ENCODE data around the gene NKAP.
"Not testable (repeated sequence)": the region's sequence is repeated elsewhere in the genome, so short reads cannot be mapped to it uniquely, and the experiment has no call there.

The NKAP gene

DNA sequence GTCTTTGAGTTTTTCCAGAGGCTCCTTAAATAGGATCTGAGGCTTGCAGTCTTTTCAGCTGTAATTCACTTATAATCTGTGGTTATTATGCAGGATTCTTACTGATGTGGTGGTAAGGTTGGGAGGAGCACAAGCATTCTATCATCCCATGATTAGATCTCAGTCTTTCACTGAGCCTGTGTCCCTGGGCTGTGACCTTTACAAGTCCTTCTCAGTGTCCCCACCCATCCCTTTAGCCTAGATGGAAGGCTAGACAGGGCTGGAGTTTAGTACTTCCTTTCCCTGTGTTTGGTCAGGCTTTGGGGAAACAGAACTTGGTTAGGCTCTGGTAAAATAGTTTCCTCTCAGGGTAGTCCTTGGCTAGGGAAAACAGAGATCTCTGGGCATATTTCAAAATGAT lies 17.1 kb upstream of the NKAP start:
- DNase-seq (ENCODE audit: insufficient read length, low spot score) (no peak), FAIRE-seq (no peak)
- TF ChIP-seq POLR2A (IDR thresholded peaks at IDR 0.05; ENCODE audit: low read depth, low read length) = no peak

DNA sequence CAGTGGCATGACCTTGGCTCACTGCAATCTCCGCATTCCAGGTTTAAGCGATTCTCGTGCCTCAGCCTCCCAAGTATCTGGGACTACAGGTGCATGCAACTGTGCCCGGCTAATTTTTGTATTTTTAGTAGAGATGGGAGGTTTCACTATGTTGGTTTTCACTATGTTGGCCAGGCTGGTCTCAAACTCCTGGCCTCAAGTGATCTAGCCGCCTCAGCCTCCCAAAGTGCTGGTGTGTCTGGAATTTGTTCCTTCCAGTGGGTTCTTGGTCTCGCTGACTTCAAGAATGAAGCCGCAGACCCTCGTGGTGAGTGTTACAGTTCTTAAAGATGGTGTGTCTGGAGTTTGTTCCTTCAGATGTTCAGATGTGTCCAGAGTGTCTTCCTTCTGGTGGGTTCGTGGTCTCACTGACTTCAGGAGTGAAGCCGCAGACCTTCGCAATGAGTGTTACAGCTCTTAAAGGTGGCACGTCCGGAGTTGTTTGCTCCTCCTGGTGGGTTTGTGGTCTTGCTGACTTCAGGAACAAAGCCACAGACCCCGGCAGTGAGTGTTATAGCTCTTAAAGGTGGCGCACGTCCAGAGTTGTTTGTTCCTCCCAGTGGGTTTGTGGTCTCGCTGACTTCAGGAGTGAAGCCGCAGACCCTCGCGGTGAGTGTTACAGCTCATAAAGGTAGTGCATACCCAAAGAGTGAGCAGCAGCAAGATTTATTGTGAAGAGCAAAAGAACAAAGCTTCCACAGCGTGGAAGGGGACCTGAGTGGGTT lies 12.4 kb upstream of the NKAP start:
- not testable (repeated sequence) for DNase-seq (ENCODE audit: insufficient read length, low spot score); FAIRE-seq

DNA sequence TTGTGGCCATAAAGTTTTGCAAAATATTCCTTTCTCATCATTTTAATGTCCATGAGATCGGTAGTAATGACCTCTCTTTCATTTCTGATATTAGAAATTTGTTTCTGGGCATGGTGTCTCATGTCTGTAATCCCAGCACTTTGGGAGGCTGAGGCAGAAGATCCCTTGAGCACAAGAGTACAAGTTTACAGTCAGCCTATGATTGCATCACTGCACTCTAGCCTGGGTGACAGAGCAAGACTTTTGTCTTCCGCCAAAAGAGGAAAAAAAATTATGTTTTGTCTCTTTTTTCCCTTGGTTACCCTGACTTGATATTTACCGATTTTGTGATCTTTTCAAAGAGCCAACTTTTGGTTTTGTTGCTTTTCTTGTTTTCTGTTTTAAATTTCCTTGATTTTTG lies 10.8 kb upstream of the NKAP start:
- DNase-seq (ENCODE audit: insufficient read length, low spot score) = no peak

DNA sequence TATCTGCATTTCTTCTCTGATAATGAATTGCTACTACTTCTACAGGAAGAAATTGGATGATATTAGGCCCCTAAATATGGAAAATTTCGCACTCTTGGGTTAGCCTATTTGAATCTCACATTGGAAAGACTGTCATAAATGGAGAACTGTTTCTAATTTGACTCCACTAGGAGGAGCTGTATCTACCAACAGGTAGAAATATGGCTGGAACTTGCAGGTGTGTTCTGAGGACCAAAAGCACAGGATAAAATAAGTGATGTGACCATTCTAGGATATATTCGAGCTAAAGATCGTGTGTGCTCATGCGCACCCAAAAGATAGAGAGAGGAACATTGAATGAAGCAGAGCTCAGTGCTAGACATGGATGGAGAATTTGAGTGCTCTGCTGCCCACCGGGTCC lies 4.8 kb upstream of the NKAP start:
- no peak for TF ChIP-seq POLR2A (IDR thresholded peaks at IDR 0.05; ENCODE audit: low read depth, low read length)
- no peak for FAIRE-seq
- no peak for DNase-seq (ENCODE audit: insufficient read length, low spot score)

More for the DNA sequence above, 10.8 kb upstream of the NKAP start:
- FAIRE-seq = no peak
- no peak for TF ChIP-seq POLR2A (IDR thresholded peaks at IDR 0.05; ENCODE audit: low read depth, low read length)

DNA sequence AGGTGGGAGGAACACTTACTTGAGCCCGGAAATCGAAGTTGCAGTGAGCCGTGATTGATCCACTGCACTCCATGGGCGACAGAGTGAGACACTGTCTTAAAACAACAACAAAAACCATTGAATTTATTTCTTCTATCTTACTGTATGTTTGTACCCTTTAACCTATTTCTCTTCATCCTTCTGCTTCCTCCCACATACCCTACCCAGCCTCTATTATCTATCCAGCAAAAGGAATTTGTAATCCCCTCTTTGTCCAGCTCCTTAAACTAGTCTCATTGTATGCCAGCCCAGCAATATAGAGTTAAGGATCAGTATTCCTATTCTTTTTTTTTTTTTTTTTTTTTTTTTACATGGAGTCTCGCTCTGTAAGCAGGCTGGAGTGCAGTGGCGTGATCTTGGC lies 1.9 kb upstream of the NKAP start:
- TF ChIP-seq POLR2A (IDR thresholded peaks at IDR 0.05; ENCODE audit: low read depth, low read length) = no peak
- no peak for DNase-seq (ENCODE audit: insufficient read length, low spot score)
- no peak for FAIRE-seq

DNA sequence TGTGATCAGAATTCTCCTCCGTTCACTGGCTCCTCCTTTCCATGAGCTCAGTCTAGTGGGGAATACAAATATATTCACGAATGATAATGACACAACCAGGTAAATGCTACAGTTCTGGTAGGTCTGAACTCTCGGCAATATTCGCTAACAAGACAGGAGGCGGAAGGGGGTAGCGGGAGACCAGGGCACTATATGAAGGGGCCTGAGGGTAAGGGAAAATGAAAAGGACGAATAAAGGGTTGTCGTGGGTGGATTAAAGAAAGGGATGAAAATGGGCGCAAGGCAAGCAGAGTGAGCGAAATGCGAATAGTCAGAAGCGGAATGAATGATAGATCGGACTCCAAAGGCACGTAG lies 743 bp downstream of the NKAP start:
- peak; percentile 6 for DNase-seq (ENCODE audit: insufficient read length, low spot score)
- no peak for FAIRE-seq
- TF ChIP-seq POLR2A (IDR thresholded peaks at IDR 0.05; ENCODE audit: low read depth, low read length) = no peak

DNA sequence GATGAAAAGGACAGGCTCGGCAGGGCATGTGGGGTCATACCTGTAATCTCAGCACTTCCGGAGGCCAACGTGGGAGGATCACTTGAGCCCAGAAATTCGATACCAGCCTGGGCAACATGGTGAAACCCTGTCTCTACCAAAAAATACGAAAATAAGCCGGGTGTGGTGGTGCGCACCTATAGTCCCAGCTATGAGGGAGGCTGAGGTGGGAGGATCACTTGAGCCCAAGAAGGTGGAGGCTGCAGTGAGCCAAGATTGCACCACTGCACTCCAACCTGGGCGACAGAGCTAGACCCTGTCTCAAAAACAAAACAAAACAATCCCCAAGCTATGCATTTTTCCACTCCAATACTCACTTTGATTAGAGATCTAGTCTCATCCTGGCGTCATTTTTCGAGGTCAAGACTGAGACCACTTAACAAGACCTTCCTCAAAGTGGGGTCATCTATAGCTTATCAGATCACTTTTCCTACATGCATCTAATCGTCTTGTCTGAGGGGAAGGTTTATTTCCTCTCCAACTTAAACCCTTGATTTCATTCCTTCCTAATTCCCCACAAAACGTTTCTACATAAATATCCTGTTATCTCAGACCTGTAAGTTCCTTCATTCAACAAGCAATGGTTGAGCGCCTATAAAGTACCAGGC lies 1.3 kb downstream of the NKAP start:
- no peak for DNase-seq (ENCODE audit: insufficient read length, low spot score)
- no peak for TF ChIP-seq POLR2A (IDR thresholded peaks at IDR 0.05; ENCODE audit: low read depth, low read length)
- no peak for FAIRE-seq

DNA sequence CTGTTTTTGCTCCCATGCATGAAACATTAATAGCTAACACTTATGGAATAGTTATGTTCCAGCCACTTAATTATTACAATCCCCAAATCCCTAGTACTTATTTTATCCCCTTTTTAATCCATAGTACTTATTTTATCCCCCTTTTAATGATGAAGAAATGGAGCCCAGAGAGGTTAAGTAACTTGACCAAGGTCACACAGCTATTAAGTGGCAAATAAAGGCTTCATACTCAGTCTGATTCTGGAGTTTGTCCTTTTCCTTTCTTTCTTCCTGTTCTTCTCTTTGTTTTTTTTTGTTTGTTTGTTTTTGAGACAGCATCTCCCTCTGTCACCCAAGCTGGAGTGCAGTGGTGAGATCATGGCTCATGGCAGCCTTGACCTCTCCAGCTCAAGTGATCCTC lies 2.2 kb downstream of the NKAP start:
- no peak for FAIRE-seq
- TF ChIP-seq POLR2A (IDR thresholded peaks at IDR 0.05; ENCODE audit: low read depth, low read length) = no peak
- no peak for DNase-seq (ENCODE audit: insufficient read length, low spot score)

DNA sequence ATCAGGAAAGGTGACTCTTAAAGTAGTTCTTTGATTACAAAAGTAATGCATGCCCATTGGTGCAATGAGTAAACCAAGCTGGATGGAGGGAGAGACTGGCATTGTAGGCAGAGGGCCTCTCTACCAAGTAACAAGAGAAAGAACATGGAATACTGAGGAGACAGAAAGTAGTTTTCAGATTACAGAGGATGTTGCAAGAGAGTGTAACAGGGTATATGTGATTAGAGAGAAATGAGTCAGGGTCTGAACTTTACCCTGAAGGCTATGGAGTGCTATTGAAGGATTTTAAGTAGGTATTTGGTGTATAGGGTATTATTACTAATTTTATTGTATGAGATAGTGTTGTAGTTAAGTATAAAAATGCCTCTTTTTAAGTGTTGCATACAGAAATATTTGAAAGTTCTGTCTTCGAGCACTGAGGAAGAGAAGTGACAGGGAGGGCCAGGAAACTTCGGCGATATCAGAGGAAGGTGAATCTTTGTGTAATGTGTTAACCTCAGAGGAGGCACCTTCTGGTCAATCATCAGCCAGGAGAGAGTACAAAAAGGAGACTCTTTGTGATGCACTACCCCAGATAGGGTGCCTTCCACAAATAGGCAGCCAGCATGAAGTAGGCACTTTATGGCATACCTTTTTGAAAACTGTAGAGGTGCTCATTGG lies 8.2 kb downstream of the NKAP start:
- DNase-seq (ENCODE audit: insufficient read length, low spot score) (no peak), FAIRE-seq (no peak)
- TF ChIP-seq POLR2A (IDR thresholded peaks at IDR 0.05; ENCODE audit: low read depth, low read length) = no peak

DNA sequence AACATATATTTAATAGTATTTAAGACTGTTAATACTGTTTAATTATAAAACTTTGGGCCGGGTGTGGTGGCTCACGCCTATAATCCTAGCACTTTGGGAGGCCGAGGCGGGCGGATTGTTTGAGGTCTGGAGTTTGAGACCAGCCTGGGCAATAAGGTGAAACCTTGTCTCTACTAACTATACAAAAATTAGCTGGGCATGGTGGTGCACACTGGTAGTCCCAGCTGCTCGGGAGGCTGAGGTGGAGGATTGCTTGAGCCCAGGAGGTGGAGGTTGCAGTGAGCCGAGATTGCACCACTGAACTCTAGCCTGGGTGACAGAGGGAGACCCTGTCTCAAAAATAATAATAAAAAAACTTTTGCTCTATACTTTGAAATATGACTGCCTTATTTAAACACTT lies 21.2 kb downstream of the NKAP start:
- not testable (repeated sequence) for DNase-seq (ENCODE audit: insufficient read length, low spot score); FAIRE-seq

DNA sequence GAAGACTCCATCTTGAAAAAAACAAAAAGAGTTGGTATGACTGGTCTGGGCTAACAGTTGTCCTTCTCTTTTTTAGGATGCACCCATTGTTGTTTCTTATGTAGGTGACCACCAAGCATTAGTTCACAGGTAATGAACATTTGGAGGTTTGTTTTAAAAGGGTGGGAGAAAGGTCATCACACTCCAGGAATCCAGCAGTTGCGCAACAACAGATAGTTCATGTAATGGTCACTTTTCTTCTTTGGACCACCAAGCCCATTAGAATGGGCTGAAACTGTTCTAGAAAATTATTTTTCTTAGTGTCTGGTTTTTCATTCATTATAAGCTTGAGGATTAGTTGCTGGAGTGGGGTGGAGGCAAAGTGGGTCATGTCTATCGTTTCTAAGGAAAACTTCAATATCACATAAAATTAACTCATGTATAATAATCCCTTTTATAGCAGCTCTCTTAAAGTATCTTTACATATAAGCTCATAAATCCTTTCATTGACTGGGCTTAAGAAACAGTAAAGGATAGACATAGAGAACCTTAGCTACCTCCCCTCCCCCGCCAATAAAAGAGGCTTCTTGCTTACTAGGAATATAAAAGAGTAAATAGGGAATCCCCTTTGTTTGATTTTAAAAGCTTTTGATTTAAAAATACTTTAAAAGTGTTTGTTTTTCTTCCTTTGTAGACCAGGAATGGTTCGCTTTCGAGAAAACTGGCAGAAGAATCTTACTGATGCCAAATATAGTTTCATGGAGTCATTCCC lies 23.5 kb downstream of the NKAP start:
- TF ChIP-seq POLR2A (IDR thresholded peaks at IDR 0.05; ENCODE audit: low read depth, low read length) = no peak
- DNase-seq (ENCODE audit: insufficient read length, low spot score) = no peak
- no peak for FAIRE-seq

DNA sequence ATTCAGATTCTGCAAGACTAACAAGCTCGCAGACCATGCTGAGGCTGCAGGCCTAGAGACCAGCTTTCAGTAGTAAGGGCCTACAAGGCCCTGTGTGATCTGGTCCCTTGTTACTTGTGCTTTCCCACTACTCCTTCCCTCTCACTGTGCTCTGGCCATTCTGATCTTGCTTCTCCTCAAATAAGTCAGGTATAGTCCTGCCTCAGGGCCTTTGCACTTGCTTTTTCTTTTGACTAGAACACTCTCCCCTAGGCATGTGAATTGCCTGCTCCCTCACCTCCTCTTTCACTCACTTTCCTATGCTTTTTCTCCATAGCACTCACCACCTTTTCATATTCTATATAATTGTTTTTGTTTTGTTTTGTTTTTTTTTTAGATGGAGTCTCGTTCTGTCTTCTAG lies 25.7 kb downstream of the NKAP start:
- no peak for TF ChIP-seq POLR2A (IDR thresholded peaks at IDR 0.05; ENCODE audit: low read depth, low read length)
- no peak for DNase-seq (ENCODE audit: insufficient read length, low spot score)
- FAIRE-seq = no peak

DNA sequence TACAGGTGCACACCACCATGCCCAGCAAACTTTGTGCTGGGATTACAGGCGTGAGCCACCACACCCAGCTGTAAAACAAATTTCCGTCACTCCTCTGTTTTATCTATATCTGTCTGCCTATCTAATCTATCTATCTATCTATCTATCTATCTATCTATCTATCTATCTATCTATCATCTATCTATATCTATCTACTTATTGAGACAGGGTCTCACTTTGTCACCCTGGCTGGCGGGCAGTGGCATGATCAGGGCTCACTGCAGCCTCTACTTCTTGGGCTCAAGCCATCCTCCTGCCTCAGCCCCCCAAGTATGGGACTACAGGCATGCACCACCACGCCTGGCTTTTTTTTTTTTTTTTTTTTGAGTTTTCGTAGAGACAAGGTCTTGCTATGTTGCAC lies 27.2 kb downstream of the NKAP start:
- no peak for TF ChIP-seq POLR2A (IDR thresholded peaks at IDR 0.05; ENCODE audit: low read depth, low read length)
- DNase-seq (ENCODE audit: insufficient read length, low spot score) (no peak), FAIRE-seq (no peak)

DNA sequence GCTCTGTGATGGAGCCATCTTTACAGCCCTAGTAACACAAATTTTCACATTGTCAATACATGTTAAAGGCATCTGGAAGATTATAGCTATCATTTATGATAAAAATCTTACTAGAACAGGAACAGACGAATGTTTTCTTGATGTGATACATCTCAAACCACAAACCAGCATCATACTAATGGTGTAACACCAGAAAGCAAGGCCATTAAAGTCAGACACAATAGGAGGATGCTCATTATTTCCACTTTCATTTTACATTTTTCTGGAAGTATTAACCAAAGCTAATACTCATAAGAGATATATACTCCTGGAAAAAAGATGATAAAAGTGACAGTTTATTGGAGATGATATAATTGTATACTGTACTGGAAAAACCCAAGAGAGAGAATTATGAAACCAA lies 42.6 kb downstream of the NKAP start:
- FAIRE-seq (no peak), DNase-seq (ENCODE audit: insufficient read length, low spot score) (no peak)
- no peak for TF ChIP-seq POLR2A (IDR thresholded peaks at IDR 0.05; ENCODE audit: low read depth, low read length)
